B cell (primary cell): ENCODE data around the gene KSR1.
"Not testable (repeated sequence)": the region's sequence is repeated elsewhere in the genome, so short reads cannot be mapped to it uniquely, and the experiment has no call there.

ENCODE experiments used
- EZH2 ChIP-seq: IDR thresholded peaks from 2 replicates; pipeline ENCODE4 v1.6.1; 2012; ENCODE audit warnings: borderline replicate concordance, low read depth, mild to moderate bottlenecking, moderate library complexity, low read length; ENCODE audit not compliant: insufficient read depth, poor library complexity, severe bottlenecking
- TF ChIP-seq, protein P1 (sequence below): fragments of 200-600 bp; IDR thresholded peaks from one replicate; pipeline ENCODE4 v1.8.0; 2022; ENCODE audit warnings: antibody characterized with exemption, mild to moderate bottlenecking

DNA sequence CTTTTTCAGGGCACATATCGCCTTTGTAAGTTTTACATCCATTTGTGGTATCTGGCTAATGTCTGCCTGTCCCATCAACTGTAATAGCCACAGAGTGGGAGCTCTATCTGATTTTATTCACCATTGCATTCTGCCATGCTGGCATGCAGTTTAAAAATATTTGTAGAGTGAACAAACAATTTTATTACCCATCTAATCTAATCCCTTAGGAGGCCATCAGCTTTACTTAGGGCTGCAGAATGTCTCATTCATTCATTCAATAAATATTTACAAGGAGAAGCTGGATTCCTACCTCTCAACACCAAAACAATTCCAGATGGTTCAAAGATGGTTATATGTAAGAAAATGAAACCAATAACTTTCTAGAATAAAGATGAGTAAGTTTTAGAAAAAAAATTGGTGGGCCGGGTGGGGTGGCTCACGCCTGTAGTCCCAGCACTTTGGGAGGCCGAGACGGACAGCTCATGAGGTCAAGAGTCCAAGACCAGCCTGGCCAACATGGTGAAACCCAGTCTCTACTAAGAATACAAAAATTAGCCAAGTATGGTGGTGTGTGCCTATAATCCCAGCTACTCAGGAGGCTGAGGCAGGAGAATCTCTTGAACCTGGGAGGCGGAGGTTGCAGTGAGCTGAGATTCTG lies 20.7 kb upstream of the KSR1 start:
- TF ChIP-seq, protein P1, sequence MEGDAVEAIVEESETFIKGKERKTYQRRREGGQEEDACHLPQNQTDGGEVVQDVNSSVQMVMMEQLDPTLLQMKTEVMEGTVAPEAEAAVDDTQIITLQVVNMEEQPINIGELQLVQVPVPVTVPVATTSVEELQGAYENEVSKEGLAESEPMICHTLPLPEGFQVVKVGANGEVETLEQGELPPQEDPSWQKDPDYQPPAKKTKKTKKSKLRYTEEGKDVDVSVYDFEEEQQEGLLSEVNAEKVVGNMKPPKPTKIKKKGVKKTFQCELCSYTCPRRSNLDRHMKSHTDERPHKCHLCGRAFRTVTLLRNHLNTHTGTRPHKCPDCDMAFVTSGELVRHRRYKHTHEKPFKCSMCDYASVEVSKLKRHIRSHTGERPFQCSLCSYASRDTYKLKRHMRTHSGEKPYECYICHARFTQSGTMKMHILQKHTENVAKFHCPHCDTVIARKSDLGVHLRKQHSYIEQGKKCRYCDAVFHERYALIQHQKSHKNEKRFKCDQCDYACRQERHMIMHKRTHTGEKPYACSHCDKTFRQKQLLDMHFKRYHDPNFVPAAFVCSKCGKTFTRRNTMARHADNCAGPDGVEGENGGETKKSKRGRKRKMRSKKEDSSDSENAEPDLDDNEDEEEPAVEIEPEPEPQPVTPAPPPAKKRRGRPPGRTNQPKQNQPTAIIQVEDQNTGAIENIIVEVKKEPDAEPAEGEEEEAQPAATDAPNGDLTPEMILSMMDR: not testable (repeated sequence)
- not testable (repeated sequence) for TF ChIP-seq EZH2
